OCI-LY7 (cell line): ENCODE measurements around the gene RNU6-7.

Experiments
- CTCF ChIP-seq: fragments of 200-600 bp; sonication (generic); conservative IDR thresholded peaks from 2 replicates; pipeline ENCODE4 v1.5.1; 2014; ENCODE audit warnings: mild to moderate bottlenecking, antibody characterized with exemption, low read length, moderate library complexity, mixed read lengths
- EZH2phosphoT487 ChIP-seq: fragments of 200-600 bp; sonication (generic); IDR thresholded peaks from 2 replicates; pipeline ENCODE4 v1.6.1; 2018; ENCODE audit warnings: low read depth, borderline replicate concordance, mild to moderate bottlenecking, mixed run types, antibody characterized with exemption, low read length, moderate library complexity, mixed read lengths

GRCh38 chr14:32233260-32233659, 31.4 kb downstream of the RNU6-7 start:
- TF ChIP-seq CTCF (no peak), EZH2phosphoT487 (no peak)
